HG02973 (cell line): ENCODE measurements around the gene KLF4.

Source experiments
- ATAC-seq: cut with Tn5 transposase; IDR thresholded peaks from one replicate; pipeline ENCODE4 v1.9.1; 2021; ENCODE audit warnings: moderate library complexity; ENCODE audit not compliant: unreplicated experiment

The KLF4 gene

DNA sequence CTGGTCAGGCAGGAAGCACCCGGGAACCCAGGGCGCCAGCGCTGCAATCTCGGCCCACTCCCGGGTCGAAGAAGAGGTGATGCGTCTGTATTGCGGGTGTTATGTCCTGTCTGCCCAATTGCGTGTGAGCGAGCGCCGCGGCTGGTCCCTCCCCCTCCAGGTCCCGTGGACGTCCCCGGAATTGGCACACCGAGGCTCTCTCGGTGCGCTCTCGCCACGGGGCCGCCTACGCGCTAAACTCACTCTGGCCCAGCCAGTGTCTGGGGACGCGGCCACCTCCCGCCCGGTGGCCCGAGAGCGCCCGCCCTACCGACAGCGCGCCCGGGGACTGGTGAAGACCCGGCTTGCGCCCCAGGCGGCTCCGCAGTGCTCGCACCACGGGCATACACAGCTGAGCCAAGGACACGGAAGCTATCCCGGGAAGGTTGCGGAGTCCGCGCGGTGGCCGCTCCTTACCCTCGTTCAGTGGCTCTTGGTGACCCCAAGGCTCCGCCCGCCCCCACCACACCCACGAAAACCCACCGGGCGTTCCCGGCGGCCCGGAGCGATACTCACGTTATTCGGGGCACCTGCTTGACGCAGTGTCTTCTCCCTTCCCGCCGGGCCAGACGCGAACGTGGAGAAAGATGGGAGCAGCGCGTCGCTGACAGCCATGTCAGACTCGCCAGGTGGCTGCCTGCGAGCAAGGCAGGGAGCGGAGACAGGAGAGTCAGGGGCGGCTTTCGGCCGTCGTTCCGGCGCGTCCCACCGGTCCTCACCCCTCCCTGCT, 1.0 kb downstream of the KLF4 start:
- ATAC-seq = no peak

DNA sequence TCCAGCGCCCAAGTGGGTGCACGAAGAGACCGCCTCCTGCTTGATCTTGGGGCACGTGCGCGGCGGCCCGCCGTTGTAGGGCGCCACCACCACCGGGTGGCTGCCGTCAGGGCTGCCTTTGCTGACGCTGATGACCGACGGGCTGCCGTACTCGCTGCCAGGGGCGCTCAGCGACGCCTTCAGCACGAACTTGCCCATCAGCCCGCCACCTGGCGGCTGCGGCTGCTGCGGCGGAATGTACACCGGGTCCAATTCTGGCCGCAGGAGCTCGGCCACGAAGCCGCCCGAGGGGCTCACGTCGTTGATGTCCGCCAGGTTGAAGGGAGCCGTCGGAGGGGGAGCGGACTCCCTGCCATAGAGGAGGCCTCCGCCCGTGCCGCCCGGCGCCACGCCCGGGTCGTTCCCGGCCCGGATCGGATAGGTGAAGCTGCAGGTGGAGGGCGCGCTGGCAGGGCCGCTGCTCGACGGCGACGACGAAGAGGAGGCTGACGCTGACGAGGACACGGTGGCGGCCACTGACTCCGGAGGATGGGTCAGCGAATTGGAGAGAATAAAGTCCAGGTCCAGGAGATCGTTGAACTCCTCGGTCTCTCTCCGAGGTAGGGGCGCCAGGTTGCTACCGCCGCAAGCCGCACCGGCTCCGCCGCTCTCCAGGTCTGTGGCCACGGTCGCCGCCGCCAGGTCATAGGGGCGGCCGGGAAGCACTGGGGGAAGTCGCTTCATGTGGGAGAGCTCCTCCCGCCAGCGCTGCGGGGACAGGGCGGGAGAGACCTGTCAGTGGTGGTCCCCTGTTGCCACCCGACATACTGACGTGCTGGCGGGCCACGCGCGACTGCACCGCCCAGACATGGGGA, 1.8 kb downstream of the KLF4 start:
- ATAC-seq = no peak

DNA sequence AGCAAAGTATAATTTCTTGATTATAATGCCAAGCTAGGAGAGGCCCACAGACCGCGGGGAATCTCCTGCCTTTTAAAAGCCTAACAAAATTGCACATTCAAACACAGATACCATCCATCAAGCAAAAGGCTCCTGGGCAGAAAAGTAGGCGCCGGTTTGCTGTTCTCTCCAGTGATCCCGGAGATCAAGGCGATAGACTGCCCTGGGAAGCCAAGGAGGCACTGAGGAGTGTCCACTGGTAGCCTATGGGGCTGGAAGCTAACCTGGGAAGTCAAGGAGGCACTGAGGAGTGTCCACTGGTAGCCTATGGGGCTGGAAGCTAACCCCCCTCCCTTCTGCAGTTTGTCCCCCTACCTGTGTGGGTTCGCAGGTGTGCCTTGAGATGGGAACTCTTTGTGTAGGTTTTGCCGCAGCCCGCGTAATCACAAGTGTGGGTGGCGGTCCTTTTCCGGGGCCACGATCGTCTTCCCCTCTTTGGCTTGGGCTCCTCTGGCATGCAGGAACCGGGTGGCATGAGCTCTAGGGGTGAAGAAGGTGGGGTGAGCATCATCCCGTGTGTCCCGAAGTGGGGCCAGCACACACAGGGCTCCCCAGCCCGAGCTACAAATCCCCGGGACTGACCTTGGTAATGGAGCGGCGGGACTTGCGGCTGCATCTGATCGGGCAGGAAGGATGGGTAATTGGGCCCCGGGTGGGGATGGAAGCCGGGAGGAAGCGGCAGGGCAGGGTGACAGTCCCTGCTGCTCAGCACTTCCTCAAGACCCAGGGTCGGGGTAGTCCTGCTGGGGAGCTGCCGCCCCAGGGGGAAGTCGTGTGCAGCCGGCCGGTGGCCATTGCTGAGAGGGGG, 2.7 kb downstream of the KLF4 start:
- ATAC-seq = no peak

DNA sequence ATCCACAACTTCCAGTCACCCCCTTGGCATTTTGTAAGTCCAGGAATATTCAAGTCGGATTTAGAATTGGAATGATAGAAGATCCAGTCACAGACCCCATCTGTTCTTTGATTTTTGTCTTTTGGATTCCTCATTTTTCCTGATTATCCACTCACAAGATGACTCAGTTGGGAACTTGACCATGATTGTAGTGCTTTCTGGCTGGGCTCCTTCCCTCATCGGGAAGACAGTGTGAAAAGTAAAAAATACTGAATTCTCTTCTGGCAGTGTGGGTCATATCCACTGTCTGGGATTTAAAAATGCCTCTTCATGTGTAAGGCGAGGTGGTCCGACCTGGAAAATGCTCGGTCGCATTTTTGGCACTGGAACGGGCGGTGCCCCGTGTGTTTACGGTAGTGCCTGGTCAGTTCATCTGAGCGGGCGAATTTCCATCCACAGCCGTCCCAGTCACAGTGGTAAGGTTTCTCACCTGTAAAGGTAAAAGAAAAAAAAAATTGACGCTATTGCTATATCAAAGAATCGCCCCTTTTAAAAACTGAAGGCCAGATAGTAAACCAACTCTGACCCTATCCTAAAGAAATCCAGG, 4.0 kb downstream of the KLF4 start:
- no peak for ATAC-seq

DNA sequence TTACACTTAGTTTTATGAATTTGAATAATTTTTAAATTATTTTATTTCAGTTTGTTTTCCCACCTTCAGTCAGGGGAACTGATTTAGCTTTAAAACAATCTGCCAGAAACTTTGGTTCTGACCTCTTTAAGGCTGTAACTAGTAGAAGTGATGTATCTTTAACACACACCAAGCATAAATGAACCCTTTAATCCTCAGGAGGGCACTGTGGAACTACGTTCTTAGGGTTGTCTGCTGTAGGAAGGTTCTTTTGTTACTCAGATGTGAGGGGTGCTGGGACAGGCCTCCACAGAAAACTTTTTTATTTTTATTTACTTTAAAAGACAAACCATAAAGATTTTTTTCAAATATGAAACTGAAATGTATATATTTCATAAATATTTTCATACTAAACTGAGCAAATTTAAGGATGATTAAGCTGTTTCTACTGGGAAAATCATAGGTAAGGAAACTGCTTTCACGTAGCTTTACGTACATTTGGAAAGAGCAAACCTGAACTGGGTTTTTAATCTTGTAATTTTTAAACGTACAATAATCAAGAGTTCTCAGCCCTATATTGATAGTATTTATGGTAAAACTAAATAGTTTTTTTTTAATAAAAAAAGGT, 5.3 kb downstream of the KLF4 start:
- ATAC-seq = no peak

DNA sequence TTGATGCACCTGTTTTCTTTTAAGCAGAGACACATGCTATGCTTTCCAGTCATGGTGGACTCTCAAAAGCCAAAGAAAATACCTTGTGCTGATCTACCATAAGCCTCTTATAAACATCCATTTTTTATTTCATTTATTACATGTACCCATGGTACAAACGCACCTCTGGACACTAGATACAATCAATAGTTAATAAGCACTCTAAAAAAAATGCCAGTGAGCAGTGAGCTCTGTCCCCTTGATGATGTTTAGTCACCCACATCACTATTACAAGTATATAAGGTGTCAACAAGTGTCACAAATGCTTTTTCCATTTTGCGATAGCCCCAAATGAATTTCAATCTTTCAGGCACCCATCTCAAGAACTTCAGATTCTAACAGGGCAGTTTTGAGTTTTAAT, 5.9 kb downstream of the KLF4 start:
- ATAC-seq = no peak

DNA sequence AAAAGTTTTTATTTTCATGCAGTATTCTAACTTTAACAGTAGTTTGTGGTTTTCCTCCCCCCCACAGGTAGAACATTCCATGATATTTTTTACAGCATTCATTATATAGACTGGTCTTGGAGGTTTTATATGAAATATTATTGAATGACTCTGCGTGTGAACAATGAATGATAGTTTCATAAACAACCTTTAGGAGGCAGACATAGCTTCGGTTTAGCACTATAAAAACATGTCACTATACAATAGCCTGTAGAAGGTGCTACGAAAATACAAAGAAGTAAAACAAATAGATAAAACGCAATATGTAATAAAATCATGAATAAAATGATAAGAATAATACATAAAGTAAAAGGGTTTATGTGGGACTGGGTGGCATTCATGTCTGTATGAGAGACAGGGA, 8.5 kb downstream of the KLF4 start:
- ATAC-seq = no peak

DNA sequence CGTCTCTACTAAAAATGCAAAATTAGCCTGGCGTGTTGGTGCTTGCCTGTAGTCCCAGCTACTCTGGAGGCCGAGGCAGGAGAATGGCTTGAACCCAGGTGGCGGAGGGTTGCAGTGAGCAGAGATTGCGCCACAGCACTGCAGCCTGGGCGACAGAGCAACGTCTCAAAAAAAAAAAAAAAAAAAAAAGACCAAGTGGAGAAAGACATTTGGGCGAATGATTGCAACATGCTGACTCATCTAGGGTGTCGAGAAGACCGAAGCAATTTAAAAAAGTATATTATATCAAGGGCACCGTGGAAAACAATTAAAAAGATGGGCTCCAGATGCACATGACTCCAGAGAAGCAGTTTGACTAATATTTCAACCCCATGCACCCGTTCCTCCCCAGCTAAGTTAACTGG, 9.2 kb downstream of the KLF4 start:
- ATAC-seq = no peak

DNA sequence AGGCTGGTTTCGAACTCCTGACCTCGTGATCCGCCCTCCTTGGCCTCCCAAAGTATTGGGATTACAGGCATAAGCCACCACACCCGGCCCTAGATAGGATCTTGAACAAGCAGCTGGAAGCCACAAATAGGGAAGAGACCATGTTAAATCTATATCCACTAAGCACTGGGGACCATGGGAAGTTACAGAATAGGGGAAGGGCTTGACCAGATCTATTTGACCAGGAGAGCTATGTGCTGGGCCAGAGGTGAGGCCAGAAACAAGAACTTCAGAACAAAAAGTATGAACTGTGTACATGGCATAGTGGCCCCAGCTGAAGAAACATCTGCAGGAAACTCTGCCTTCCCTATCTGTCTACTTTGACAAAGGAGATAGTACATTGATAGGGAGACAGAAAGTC, 10.8 kb downstream of the KLF4 start:
- no peak for ATAC-seq

DNA sequence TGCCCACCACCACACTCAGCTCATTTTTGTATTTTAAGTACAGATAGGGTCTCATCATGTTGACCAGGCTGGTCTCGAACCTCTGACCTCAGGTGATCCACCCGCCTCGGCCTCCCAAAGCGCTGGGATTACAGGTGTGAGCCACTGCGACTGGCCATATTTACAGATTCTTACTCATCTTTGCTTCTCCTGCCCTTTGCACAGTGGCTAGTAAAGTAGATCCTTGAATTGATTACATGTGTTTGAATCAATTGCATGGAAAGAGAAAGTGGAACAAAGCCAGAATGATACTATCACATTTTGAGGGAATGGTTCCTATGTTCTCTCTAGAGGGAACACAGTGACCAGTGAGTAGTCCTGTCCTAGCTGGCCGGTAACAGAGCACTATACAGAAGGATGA, 15.4 kb downstream of the KLF4 start:
- no peak for ATAC-seq

DNA sequence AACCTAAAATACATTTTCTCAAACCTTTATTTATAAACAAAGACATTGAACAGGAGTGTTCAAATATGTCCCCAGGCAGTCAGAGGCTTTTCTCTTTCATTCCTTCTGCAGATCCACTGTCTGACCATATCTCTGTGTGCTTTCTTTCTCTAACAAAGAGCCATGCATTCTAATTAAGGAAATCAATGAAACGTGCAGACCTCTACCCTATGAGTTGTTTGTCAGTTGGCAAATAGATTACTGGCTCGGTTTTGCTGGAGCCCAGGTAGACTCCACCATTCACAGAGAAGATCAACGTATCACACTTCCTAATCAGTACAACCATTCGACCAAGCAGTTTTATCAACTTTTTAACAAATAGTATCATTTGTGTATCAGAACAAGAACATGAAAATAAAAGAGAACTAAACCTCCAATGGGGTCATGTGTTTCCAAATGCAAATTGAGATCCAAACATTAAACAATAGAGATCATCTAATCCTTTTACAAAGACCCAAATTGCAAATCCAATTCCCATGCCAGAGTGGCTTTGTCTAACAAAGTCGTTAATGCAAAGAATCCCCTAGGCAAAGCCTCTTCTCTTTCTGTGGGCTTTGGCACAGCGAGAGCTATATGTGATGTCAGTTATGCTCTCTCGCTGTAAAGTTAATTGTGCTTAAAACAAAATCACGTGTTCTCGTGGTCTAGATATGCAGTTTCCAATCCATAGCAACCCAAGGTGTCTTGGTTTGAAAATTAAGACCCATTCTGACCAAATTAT, 16.8 kb downstream of the KLF4 start:
- no peak for ATAC-seq

DNA sequence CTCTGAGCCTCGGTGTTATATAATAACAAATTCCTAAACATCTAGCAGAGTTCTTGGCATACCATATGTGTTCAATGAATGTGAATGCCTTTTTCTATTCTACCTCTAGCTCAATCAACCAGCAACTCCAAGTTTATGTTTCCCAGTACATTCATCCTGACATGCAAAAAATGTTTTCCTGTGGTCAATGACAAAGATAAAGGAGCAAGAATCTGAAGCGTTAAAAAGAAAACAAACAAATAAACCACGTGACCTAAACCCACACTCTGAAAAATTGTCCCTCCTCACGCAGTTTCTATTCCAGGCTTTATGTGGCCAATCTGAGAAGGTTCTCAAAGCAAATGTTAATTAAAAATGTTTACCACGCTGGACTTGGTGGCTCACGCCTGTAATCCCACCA, 18.0 kb downstream of the KLF4 start:
- ATAC-seq = no peak

DNA sequence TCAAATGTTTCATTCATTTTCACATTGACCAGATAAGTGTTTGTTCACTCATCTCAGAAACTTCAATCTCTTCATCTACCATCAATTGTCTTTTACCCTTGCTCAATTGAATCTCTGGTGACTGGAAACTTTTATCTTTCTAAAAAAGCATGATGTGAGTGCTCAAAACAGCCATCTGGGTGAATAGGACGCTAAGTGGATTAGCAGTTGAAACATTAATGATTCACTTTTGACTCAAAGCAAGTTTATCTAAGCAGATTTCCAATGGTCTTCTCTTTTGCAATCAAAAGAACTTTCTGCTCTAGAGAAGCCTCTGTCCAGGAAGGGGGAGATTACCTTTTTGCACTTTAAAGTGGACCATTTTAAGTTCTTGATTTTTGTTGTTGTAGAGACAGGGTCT, 22.2 kb downstream of the KLF4 start:
- no peak for ATAC-seq

DNA sequence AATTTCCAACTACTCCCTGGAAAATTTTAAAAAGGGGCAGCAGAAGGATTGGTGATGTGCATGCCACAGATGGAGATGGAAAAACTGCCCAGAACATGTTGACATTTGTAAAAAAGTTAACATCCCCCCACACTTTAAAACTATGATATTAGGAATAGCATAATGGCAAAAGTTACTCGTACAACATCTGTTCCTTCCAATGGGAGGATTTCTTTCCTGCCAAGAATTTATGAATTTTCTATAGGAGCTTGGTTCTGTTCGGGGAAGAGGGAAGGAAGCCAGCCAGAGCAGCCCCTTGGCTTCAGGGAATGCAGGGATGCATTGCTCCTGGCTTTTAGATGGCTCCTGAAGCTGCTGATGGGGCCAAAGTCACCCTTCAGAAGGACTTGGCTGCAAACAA, 22.7 kb downstream of the KLF4 start:
- no peak for ATAC-seq

DNA sequence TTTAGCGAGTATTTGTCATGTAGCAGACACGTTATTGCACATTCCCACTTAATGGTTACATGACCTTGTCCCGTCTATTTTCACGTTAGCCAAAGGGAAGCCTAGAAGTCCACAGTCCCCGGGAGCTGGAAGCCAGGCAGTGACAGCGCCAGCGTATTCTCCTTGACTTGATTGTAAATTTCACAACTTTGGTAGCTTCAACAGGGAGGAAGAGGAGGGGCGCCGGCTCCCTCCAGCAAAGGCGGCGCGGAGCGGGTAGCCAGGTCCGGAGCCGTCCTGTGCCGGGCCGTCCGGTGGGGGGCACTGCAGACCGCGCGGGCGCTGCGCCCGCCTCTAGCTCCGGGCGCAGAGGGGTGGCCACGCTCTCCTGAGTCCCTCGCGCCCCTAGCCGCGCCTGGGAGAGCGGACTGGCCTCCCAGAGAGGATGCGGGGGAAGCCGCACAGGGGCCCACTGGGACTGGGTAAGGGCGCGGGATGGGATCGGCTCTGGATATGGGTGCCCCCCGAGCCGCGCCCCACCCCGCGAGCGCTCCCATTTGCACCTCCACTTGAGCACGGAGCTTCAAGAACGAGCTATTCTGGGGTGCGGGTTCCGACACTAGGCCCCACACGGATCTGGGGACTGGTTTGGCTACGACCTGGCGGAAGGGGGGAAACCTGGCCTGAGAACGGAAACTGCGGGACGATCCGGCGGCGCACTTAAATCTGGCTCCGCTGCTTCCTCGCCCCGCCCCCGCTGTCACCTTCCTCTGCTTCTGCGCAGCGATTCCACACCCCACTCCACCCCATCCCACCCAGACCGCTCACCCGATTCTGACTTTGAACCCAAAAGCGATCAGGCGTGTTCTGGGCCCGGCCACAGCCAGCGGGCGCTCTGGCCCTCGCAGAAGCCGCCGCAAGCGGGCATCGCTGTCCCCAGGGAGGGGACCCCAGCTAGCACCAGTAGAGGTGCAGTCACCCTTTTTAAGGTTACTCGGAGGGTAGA, 23.8 kb downstream of the KLF4 start:
- no peak for ATAC-seq

DNA sequence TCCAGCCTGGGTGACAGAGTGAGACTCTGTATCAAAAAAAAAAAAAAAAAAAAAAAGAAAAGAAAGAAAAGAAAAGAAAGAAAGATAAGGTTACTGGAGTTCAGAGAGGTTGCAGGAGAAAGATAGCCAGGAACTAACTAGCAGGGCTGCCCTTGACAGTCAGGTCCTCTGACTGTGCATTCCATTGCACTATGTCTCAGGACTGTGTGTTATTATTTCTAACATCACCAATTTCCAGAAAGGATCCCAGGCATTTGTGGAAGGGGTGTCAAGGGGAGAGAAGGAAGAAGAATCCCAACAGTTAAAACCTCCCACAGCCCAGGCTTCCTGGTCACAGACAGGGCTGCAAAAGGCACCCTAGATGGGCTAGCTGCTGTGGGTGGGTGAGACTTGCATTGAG, 25.1 kb downstream of the KLF4 start:
- ATAC-seq = no peak

DNA sequence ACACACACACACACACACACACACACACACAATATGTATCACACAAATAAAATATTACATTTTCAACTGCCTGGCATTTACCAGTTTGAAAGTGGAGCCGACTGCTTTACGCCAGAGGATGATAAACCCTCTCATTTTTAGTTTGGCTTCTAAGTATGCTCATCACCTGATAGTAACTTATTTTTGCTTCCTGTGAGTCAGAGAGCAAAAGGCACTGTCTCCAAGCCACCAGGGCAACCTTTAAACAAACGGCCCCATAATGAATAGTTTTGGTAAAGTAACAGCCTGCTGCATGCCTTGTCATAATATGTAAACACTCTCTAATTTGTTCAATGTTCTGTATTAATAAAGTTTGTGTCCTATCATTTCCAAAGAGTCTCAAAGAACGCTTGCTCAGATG, 26.9 kb downstream of the KLF4 start:
- ATAC-seq = no peak

DNA sequence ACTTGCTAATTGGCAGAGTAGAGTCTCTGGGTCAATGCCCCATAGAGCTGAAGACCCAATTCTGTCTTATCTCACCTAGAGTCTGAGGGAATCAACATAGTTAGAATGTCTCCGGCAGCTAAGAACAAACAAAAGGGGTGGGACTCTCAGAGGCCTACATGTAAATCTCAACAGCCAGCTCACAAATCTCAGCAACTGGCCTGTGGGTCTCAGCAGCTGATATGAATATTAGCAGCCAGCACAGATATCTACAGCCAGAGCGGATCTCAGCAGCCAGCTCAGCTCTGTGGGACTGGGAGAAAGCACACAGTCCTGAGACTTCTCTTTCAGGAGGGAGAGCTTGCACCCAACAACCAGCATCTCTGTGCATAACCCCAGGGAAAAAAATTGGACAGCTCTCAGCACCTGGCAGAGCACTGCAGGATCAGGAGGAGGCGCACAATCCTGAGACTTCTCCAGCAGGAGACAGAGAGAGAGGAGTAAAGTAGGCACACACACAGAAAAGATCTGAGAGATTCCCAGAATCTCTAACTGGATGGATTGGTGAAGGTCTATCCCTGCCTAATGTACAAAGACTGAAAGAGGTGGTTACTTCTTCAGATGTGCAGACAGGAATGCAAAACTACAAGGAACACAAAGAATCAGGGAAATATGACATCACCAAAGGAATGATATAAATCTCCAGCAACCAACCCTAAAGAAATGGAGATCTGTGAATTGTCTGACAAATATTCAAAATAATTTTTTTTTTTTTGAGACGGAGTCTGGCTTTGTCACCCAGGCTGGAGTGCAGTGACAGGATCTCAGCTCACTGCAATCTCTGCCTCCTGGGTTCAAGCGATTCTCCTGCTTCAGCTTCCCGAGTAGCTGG, 29.2 kb downstream of the KLF4 start:
- ATAC-seq = no peak
